ENCODE results near the gene NELL2.

Gene NELL2

GRCh38 chr12:44655846-44656245 lies 220.3 kb downstream of the NELL2 start:
- DNase-seq (ENCODE audit: low read depth) = no peak
- no peak overlapping the region for H3K4me3 ChIP-seq (ENCODE audit: low read depth, low read length)
- TF ChIP-seq CTCF (conservative IDR thresholded peaks at IDR 0.05; ENCODE audit: low read depth, low read length) = no peak

- no peak for TF ChIP-seq CTCF (conservative IDR thresholded peaks at IDR 0.05; ENCODE audit: low read depth, low read length)
- H3K4me3 ChIP-seq (ENCODE audit: low read depth, low read length) = no peak overlapping the region
- no peak for DNase-seq (ENCODE audit: low read depth)
Measured at GRCh38 chr12:44654646-44655639, 221.2 kb downstream of the NELL2 start.

DNA sequence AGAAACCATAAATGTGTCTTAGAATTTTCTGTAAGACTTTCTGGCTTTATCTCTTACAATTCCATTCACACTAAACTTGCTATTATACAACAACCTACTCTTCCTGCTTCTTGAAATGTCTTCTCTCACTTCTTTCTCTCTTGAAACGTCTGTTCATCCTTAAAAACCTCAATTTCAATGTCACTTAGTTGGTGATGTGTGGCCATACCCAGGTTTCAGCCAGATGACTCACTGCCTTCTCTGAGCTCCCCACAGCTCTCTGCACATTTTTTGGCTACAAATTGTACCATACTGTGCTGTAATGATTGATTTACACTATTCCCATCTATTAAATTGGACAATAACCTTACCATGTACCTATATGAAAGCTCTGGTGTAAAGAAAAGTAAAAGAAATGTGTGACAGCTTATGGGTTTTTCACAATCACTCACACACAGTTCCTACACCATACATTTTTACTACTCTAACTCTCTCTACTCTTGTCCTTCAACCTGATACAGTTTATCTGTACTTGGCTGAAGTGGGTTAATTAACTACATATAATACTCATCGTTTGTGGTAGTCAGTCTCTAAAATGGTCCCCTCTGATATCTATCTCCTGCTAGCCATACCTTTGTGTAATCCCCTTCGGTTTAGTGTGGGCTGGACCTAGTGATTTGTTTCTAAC lies 222.1 kb downstream of the NELL2 start:
- no peak for TF ChIP-seq CTCF (conservative IDR thresholded peaks at IDR 0.05; ENCODE audit: low read depth, low read length)

GRCh38 chr12:44649693-44650092 lies 226.4 kb downstream of the NELL2 start:
- no peak for DNase-seq (ENCODE audit: low read depth)
- no peak for TF ChIP-seq CTCF (conservative IDR thresholded peaks at IDR 0.05; ENCODE audit: low read depth, low read length)

More for the DNA sequence above, 222.1 kb downstream of the NELL2 start:
- no peak for DNase-seq (ENCODE audit: low read depth)
- H3K4me3 ChIP-seq (ENCODE audit: low read depth, low read length) = no peak overlapping the region

GRCh38 chr12:44647917-44648690 lies 228.0 kb downstream of the NELL2 start:
- no peak overlapping the region for H3K4me3 ChIP-seq (ENCODE audit: low read depth, low read length)
- DNase-seq (ENCODE audit: low read depth) = no peak
- no peak for TF ChIP-seq CTCF (conservative IDR thresholded peaks at IDR 0.05; ENCODE audit: low read depth, low read length)

More at GRCh38 chr12:44649693-44650092, 226.4 kb downstream of the NELL2 start:
- H3K4me3 ChIP-seq (ENCODE audit: low read depth, low read length) = no peak overlapping the region

DNA sequence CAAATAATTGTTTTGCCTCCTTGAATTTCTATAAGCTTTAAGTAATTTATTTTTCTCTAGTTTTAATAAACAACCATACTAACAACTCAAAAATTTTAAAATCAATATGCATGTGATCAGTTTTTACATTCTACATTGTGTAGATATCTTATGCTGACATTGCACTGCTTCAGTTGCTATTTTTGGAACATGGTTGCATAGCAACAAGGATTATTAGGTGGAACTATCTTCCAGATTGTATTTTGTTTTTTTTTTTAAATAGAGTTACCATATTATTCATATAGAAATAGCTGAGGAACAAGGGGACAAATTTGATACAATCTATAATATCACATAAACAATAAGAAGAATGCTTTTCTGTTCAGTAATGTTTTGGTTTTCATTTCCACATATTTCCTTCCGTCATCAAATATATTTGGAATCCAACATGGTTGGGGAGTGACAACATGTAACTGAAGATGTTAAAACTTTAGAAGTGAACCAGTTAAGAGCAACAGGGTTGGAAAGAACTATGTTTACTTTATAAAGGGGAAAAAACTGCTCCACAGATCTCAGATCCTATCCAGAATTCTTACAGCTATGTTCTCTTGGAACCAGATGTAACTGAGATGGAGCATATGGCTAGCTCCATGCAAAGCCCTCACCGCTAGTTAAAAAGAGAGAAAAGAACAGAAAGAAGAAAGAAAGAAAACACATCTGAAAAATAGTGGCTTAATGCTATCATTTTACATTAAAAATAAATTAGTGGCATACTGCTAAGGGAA lies 235.5 kb downstream of the NELL2 start:
- H3K4me3 ChIP-seq (ENCODE audit: low read depth, low read length) = no peak overlapping the region
- no peak for DNase-seq (ENCODE audit: low read depth)
- no peak for TF ChIP-seq CTCF (conservative IDR thresholded peaks at IDR 0.05; ENCODE audit: low read depth, low read length)
